Brain microvascular endothelial cell (primary cell): ENCODE measurements around the gene MAD1L1.

Experiments
- DNase-seq: peaks from one replicate; pipeline ENCODE4 v3.0.0-alpha.2; 2020
- H3K27ac ChIP-seq: fragments of 250-450 bp; sonication (Bioruptor Pico); 2 replicates; pipeline ENCODE4 v1.5.1; 2020; ENCODE audit warnings: mild to moderate bottlenecking, moderate library complexity
- H3K27me3 ChIP-seq: fragments of 250-450 bp; sonication (Bioruptor Pico); replicated peaks from 2 replicates; pipeline ENCODE4 v1.5.1; 2020; ENCODE audit warnings: mild to moderate bottlenecking
- H3K36me3 ChIP-seq: fragments of 250-450 bp; sonication (Bioruptor Pico); replicated peaks from 2 replicates; pipeline ENCODE4 v1.5.1; 2020; ENCODE audit warnings: mild to moderate bottlenecking
- H3K4me3 ChIP-seq: 2 replicates; pipeline ENCODE4 v1.5.1; 2011; ENCODE audit warnings: low read depth, mild to moderate bottlenecking, control low read depth, low read length, moderate library complexity
- CTCF ChIP-seq: IDR thresholded peaks from 2 replicates; pipeline ENCODE4 v1.5.1; 2011; ENCODE audit warnings: low read depth, mild to moderate bottlenecking, moderate library complexity, low read length, control low read depth, inconsistent platforms; ENCODE audit errors: missing control alignments
- in situ Hi-C: cut with HindIII; loops from 2 replicates; pipeline ENCODE4 v1.10.0; 2017; ENCODE audit warnings: low sequenced_read_pairs, low pct_ligation_motif_present

Gene MAD1L1

GRCh38 chr7:2041496-2042367 is 191.0 kb downstream of the MAD1L1 start:
- DNase-seq = no peak
- TF ChIP-seq CTCF = no peak
- H3K4me3 ChIP-seq = no peak overlapping the region
- H3K27ac ChIP-seq = no peak overlapping the region
- in situ Hi-C loops = no loop called here
- no peaks in the 10 kb centered on the region for H3K36me3 ChIP-seq
- no peaks in the 10 kb centered on the region for H3K27me3 ChIP-seq

GRCh38 chr7:2040893-2041270 is 191.9 kb downstream of the MAD1L1 start:
- in situ Hi-C loops = no loop called here
- no peaks in the 10 kb centered on the region for H3K36me3 ChIP-seq
- no peaks in the 10 kb centered on the region for H3K27me3 ChIP-seq
- no peak for TF ChIP-seq CTCF
- no peak for DNase-seq
- no peak overlapping the region for H3K27ac ChIP-seq
- no peak overlapping the region for H3K4me3 ChIP-seq

- TF ChIP-seq CTCF = no peak
- in situ Hi-C loops = no loop called here
- no peak overlapping the region for H3K27ac ChIP-seq
- DNase-seq = no peak
- no peaks in the 10 kb centered on the region for H3K27me3 ChIP-seq
- H3K36me3 ChIP-seq = no peaks in the 10 kb centered on the region
- H3K4me3 ChIP-seq = no peak overlapping the region
Observed at GRCh38 chr7:2040201-2040892, 192.4 kb downstream of the MAD1L1 start.

GRCh38 chr7:2038931-2039728 is 193.6 kb downstream of the MAD1L1 start:
- DNase-seq = no peak
- H3K27me3 ChIP-seq = no peaks in the 10 kb centered on the region
- in situ Hi-C loops = no loop called here
- no peak overlapping the region for H3K4me3 ChIP-seq
- no peaks in the 10 kb centered on the region for H3K36me3 ChIP-seq
- TF ChIP-seq CTCF = no peak
- H3K27ac ChIP-seq = no peak overlapping the region

GRCh38 chr7:2037808-2038522 is 194.8 kb downstream of the MAD1L1 start:
- Histone ChIP-seq H3K27me3 (no peaks in the 10 kb centered on the region), H3K4me3 (no peak overlapping the region), H3K27ac (no peak overlapping the region), H3K36me3 (no peaks in the 10 kb centered on the region)
- DNase-seq = no peak
- no peak for TF ChIP-seq CTCF
- in situ Hi-C loops = no loop called here
